SH-SY5Y (cell line): ENCODE data around the gene VANGL1.

Source experiments
- GATA2 ChIP-seq: IDR thresholded peaks from 2 replicates; pipeline ENCODE4 v1.6.1; 2011; ENCODE audit warnings: mild to moderate bottlenecking, low read depth, low read length
- GATA3 ChIP-seq: IDR thresholded peaks from 2 replicates; pipeline ENCODE4 v1.6.1; 2011; ENCODE audit warnings: low read depth, mild to moderate bottlenecking, low read length, moderate library complexity

DNA sequence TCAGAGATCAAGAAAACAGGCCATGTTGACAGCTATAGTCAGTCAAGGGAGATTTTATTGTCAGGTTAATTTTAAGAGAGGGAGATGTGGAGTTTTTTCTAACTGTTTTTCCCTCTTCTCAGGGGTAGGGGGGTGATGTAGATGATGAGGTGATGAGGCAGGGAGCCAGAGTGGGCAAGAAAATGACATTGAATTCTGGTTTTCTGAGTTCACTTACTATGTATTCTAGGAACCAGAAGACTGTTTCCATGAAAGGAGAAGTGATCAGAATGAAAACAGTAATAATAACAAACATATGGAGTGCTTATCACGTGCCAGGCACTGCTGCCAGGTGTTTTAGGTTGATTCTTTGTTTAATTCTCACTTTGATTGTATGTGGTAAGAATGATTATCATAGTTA, 86.6 kb downstream of the VANGL1 start:
- TF ChIP-seq GATA2 (no peak), GATA3 (no peak)
